ENCODE results near the gene ENOX1. TPM values are rescaled to one million over a fixed set of nuclear protein-coding genes. Genes with fewer than 3 reads are reported as not detected.

ENOX1 gene
- total and polyA plus RNA-seq, 2 of the 8 experiments (the other 6 are each of a cell fraction or from before 2014, with no cell fraction given) = 0.23 to 0.37 TPM

- no peak overlapping the region for H2BK5ac ChIP-seq (ENCODE audit: low read depth, low read length)
- no peak overlapping the region for H2BK15ac ChIP-seq (ENCODE audit: low read length)
- H3K18ac ChIP-seq (ENCODE audit: extremely low read depth, low read length) = no peak overlapping the region
- H3K79me2 ChIP-seq (ENCODE audit: control insufficient read depth in 1 of 2, insufficient read depth in 2 of 2, low read length in 2 of 2) = no peaks in the 10 kb centered on the region
- WGBS, 2 experiments (ENCODE audit: extremely low coverage in 1 of 2, insufficient coverage in 1 of 2, insufficient read length in 1 of 2, insufficient replicate concordance in 2 of 2, low coverage in 1 of 2, low lambda C conversion rate in 2 of 2, missing lambda C conversion rate in 1 of 2) = 93% methylated on average over 2 of the region's 2 CpGs; no CpG with 5 or more reads in 1 of the 2 experiments
- H2BK120ac ChIP-seq (replicated peaks; ENCODE audit: low read depth, low read length) = no peak overlapping the region
- H3K23ac ChIP-seq (ENCODE audit: insufficient read length) = no peak overlapping the region
- no peak overlapping the region for H4K91ac ChIP-seq (replicated peaks; ENCODE audit: insufficient read length, low read length)
- H4K5ac ChIP-seq (ENCODE audit: insufficient read length, low read depth, low read length) = no peak overlapping the region
- H4K8ac ChIP-seq (ENCODE audit: extremely low read depth, insufficient read depth, low read length) = no peak overlapping the region
- no peak overlapping the region for H3K4ac ChIP-seq (replicated peaks; ENCODE audit: insufficient read length, low read depth, low read length)
- H3K4me1 ChIP-seq (replicated peaks in 1 of 4; ENCODE audit: control insufficient read depth in 3 of 4, insufficient read depth in 4 of 4, low read length in 3 of 4) = no peaks in the 10 kb centered on the region
- H2AFZ ChIP-seq (ENCODE audit: low read length) = no peak overlapping the region
- no peaks in the 10 kb centered on the region for H3K9me3 ChIP-seq (ENCODE audit: insufficient read depth in 2 of 2, low read depth in 1 of 2, low read length in 1 of 2)
- ChIA-PET CTCF (ENCODE audit: partially characterized antibody) (no interaction called here), POLR2A (ENCODE audit: partially characterized antibody) (no interaction called here)
- H3K36me3 ChIP-seq (ENCODE audit: control insufficient read depth in 2 of 4, insufficient read depth in 4 of 4, low read length in 3 of 4) = no peaks in the 10 kb centered on the region
- H2BK12ac ChIP-seq (ENCODE audit: low read depth, low read length) = no peak overlapping the region
- no peaks in the 10 kb centered on the region for H3K23me2 ChIP-seq (ENCODE audit: low read depth, low read length)
- H2BK20ac ChIP-seq (ENCODE audit: low read length) = no peak overlapping the region
- no peak overlapping the region for H3K56ac ChIP-seq (replicated peaks; ENCODE audit: insufficient read length, low read depth, low read length)
- no peak overlapping the region for H3K27ac ChIP-seq (ENCODE audit: low read depth, low read length)
- no peaks in the 10 kb centered on the region for H3K27me3 ChIP-seq (replicated peaks in 1 of 4; ENCODE audit: control insufficient read depth in 3 of 4, extremely low read depth in 1 of 4, insufficient read depth in 3 of 4, low read length in 3 of 4)
- no peak overlapping the region for H3K9ac ChIP-seq (replicated peaks in 1 of 4; ENCODE audit: extremely low read depth in 1 of 4, low read depth in 3 of 4, low read length in 3 of 4)
- no peak overlapping the region for H2AK5ac ChIP-seq (ENCODE audit: low read depth, low read length)
- no peak overlapping the region for H3K14ac ChIP-seq (ENCODE audit: insufficient read length)
- H3K79me1 ChIP-seq (ENCODE audit: low read depth, low read length) = no peaks in the 10 kb centered on the region
- no peak for FAIRE-seq
- no peak overlapping the region for H3K4me2 ChIP-seq (ENCODE audit: insufficient read depth in 1 of 2, low read depth in 2 of 2, low read length in 2 of 2)
- no peak for DNase-seq (ENCODE audit: low read depth in 1 of 2, low spot score in 2 of 2)
- no peak overlapping the region for H3K4me3 ChIP-seq (ENCODE audit: extremely low read depth in 1 of 4, insufficient read depth in 2 of 4, low read depth in 3 of 4, low read length in 4 of 4)
- no peaks in the 10 kb centered on the region for H4K20me1 ChIP-seq (replicated peaks in 1 of 2; ENCODE audit: control insufficient read depth in 1 of 2, insufficient read depth in 2 of 2, low read length in 2 of 2)
- no peak for TF ChIP-seq CEBPB (IDR thresholded peaks at IDR 0.05; ENCODE audit: low read depth, low read length)
- no peak for TF ChIP-seq KDM1A (IDR thresholded peaks at IDR 0.05; ENCODE audit: borderline replicate concordance, low read length)
- no peak for TF ChIP-seq HDAC2 (IDR thresholded peaks at IDR 0.05; ENCODE audit: borderline replicate concordance in 1 of 2, low read depth in 2 of 2, low read length in 2 of 2)
- TF ChIP-seq SIX5 (IDR thresholded peaks at IDR 0.05; ENCODE audit: low read depth, low read length) = no peak
- no peak for TF ChIP-seq POLR2A (IDR thresholded peaks at IDR 0.05; ENCODE audit: control extremely low read depth in 1 of 2, low read depth in 2 of 2, low read length in 2 of 2)
- TF ChIP-seq KDM5A (IDR thresholded peaks at IDR 0.05; ENCODE audit: low read length) = no peak
- no peak for TF ChIP-seq CREB1 (IDR thresholded peaks at IDR 0.05)
- TF ChIP-seq, protein P1, sequence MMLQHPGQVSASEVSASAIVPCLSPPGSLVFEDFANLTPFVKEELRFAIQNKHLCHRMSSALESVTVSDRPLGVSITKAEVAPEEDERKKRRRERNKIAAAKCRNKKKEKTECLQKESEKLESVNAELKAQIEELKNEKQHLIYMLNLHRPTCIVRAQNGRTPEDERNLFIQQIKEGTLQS (IDR thresholded peaks at IDR 0.05; ENCODE audit: insufficient read depth, low read depth, low read length) = no peak
- TF ChIP-seq, protein P2, sequence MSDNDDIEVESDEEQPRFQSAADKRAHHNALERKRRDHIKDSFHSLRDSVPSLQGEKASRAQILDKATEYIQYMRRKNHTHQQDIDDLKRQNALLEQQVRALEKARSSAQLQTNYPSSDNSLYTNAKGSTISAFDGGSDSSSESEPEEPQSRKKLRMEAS (IDR thresholded peaks at IDR 0.05) = no peak
- TF ChIP-seq E2F6 (IDR thresholded peaks at IDR 0.05) = no peak
- TF ChIP-seq TEAD4 (IDR thresholded peaks at IDR 0.05; ENCODE audit: low read depth, low read length) = no peak
- no peak for TF ChIP-seq EP300 (IDR thresholded peaks at IDR 0.05; ENCODE audit: borderline replicate concordance in 1 of 2, low read depth in 2 of 2, low read length in 2 of 2)
- TF ChIP-seq KDM4A (IDR thresholded peaks at IDR 0.05; ENCODE audit: low read depth, low read length, severe bottlenecking) = no peak
- no peak for TF ChIP-seq ASH2L (IDR thresholded peaks at IDR 0.05; ENCODE audit: low read length)
Measured at GRCh38 chr13:43243711-43244110, 543.1 kb downstream of the ENOX1 start.

Measured in H1 (cell line).